GM23248 (cell line): ENCODE measurements around the gene KDM1B.

Experiments
- EZH2 ChIP-seq: fragments of 200-600 bp; sonication (generic); IDR thresholded peaks from 2 replicates; pipeline ENCODE4 v1.6.1; 2018; ENCODE audit warnings: antibody characterized with exemption, mild to moderate bottlenecking; ENCODE audit not compliant: insufficient read depth, poor library complexity, severe bottlenecking
- EZH2phosphoT487 ChIP-seq: fragments of 200-600 bp; sonication (generic); IDR thresholded peaks from 2 replicates; pipeline ENCODE4 v1.6.1; 2018; ENCODE audit warnings: antibody characterized with exemption, moderate library complexity, mild to moderate bottlenecking, low read depth; ENCODE audit not compliant: insufficient read depth

DNA sequence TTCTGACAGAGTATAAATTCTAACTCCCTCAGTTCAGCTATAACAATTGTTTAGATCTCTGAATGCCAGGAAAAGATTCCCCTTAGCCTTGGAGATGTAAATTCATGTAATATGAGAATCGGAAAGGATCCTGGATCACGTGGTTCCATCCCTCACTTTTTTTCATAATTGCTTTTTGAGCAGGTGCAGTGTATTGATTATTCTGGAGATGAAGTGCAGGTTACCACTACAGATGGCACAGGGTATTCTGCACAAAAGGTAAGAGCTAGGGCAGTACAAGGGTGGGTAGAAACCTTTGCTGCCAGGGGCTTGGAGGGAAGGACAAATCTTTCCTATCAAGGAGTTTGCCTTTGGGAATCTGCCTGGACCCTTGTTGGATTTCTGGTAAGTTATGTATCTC lies 52.7 kb downstream of the KDM1B start:
- no peak for TF ChIP-seq EZH2
- TF ChIP-seq EZH2phosphoT487, result no peak
